ENCODE results near the gene POU2F2.

- TF ChIP-seq CTCF (IDR thresholded peaks at IDR 0.05), result no peak
- TF ChIP-seq POLR2A (IDR thresholded peaks at IDR 0.05), result no peak
These were observed 48.7 kb downstream of the POU2F2 start for GRCh38 chr19:42083537-42083936.
